DOHH2 (cell line): ENCODE results near the gene CHIT1.

ENCODE experiments used
- EZH2phosphoT487 ChIP-seq: fragments of 200-600 bp; sonication (generic); IDR thresholded peaks from 2 replicates; pipeline ENCODE4 v1.6.1; 2017; ENCODE audit warnings: borderline replicate concordance, mild to moderate bottlenecking, antibody characterized with exemption, low read length, moderate library complexity, mixed read lengths
- TF ChIP-seq, protein P1 (sequence below): fragments of 200-600 bp; sonication (generic); IDR thresholded peaks from one replicate; pipeline ENCODE4 v1.5.1; 2014; ENCODE audit warnings: antibody characterized with exemption, mild to moderate bottlenecking, low read depth, low read length; ENCODE audit not compliant: poor library complexity, severe bottlenecking

DNA sequence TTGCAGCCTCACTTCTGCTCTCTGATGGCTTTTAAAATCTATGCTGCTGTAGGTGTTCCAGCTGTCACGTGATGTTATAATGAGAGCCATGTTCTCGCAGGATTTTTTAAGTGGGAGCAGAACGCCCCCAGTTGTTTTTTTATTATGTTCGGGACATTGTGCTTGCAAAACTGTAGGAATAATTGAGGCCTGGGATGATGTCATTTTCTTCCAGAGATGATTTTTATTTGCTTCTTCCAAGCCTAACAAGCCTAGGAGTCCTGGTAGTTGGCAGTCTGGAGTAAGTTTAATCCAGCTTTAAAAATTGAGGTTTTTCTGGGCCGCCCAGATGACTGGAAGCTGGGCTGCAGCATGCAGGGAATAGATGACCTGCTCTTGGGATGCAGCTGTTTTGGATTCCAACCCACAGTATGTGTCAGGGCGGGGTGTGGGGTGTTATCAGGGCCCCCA is 34.6 kb upstream of the CHIT1 start:
- TF ChIP-seq, protein P1, sequence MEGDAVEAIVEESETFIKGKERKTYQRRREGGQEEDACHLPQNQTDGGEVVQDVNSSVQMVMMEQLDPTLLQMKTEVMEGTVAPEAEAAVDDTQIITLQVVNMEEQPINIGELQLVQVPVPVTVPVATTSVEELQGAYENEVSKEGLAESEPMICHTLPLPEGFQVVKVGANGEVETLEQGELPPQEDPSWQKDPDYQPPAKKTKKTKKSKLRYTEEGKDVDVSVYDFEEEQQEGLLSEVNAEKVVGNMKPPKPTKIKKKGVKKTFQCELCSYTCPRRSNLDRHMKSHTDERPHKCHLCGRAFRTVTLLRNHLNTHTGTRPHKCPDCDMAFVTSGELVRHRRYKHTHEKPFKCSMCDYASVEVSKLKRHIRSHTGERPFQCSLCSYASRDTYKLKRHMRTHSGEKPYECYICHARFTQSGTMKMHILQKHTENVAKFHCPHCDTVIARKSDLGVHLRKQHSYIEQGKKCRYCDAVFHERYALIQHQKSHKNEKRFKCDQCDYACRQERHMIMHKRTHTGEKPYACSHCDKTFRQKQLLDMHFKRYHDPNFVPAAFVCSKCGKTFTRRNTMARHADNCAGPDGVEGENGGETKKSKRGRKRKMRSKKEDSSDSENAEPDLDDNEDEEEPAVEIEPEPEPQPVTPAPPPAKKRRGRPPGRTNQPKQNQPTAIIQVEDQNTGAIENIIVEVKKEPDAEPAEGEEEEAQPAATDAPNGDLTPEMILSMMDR, result no peak
- TF ChIP-seq EZH2phosphoT487, result no peak
